ENCODE results near the gene ITGA1.
A peak's percentile ranks its signal among the peaks of the same experiment; 100 is the strongest.
"Not testable (repeated sequence)": the region's sequence is repeated elsewhere in the genome, so short reads cannot be mapped to it uniquely, and the experiment has no call there.

ITGA1 gene

GRCh38 chr5:52961274-52961681 lies 173.6 kb downstream of the ITGA1 start:
- Histone ChIP-seq H3K36me3 (replicated peaks; ENCODE audit: low read depth, low read length) (no peaks in the 10 kb centered on the region), H3K27ac (ENCODE audit: low read length) (no peak overlapping the region), H3K9ac (ENCODE audit: low read length) (no peak overlapping the region), H3K4me1 (ENCODE audit: low read length) (peaks cover 12% of the 10 kb centered on the region), H3K79me2 (ENCODE audit: low read length) (no peaks in the 10 kb centered on the region), H3K4me3 (ENCODE audit: low read length) (no peak overlapping the region), H3K9me3 (ENCODE audit: insufficient read depth, low read length) (no peaks in the 10 kb centered on the region), H2AFZ (ENCODE audit: low read depth, low read length) (no peak overlapping the region), H4K20me1 (ENCODE audit: insufficient read depth, low read length) (no peaks in the 10 kb centered on the region), H3K27me3 (ENCODE audit: low read depth, low read length) (no peaks in the 10 kb centered on the region), H3K4me2 (ENCODE audit: low read length) (no peak overlapping the region)
- TF ChIP-seq CTCF (IDR thresholded peaks at IDR 0.05; ENCODE audit: low read depth, low read length) (no peak), EZH2phosphoT487 (IDR thresholded peaks at IDR 0.05; ENCODE audit: low read depth) (no peak)

GRCh38 chr5:52963636-52964035 lies 175.9 kb downstream of the ITGA1 start:
- Histone ChIP-seq H3K9me3 (ENCODE audit: insufficient read depth, low read length) (no peaks in the 10 kb centered on the region), H3K79me2 (ENCODE audit: low read length) (no peaks in the 10 kb centered on the region), H3K27me3 (ENCODE audit: low read depth, low read length) (no peaks in the 10 kb centered on the region), H3K9ac (ENCODE audit: low read length) (no peak overlapping the region), H3K4me3 (ENCODE audit: low read length) (no peak overlapping the region), H3K36me3 (replicated peaks; ENCODE audit: low read depth, low read length) (no peaks in the 10 kb centered on the region), H4K20me1 (ENCODE audit: insufficient read depth, low read length) (no peaks in the 10 kb centered on the region), H3K4me2 (ENCODE audit: low read length) (no peak overlapping the region), H3K27ac (ENCODE audit: low read length) (no peak overlapping the region), H3K4me1 (ENCODE audit: low read length) (no peaks in the 10 kb centered on the region), H2AFZ (ENCODE audit: low read depth, low read length) (no peak overlapping the region)
- TF ChIP-seq EZH2phosphoT487 (IDR thresholded peaks at IDR 0.05; ENCODE audit: low read depth) (no peak), CTCF (IDR thresholded peaks at IDR 0.05; ENCODE audit: low read depth, low read length) (no peak)

DNA sequence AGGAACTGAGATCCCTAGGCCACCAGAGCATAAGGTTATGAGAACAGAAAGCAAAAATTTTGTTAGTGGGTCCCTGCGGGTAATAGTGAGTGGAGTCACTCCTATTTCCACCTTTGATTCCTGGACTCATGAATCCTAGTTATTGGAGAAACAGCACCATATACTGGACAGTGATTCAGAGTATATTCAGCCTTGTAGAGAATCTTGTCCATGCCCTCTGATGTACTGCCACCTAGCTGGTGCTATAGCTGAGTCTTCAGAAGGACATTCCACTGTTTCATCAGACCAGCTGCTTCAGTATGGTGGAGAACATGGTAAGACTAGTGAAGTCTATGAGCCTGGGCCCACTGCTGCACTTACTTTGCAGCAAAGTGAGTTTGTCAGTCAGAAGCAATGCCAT lies 176.4 kb downstream of the ITGA1 start:
- peak; percentile 29; the same call in 1 of the 2 replicates for TF ChIP-seq CTCF (IDR thresholded peaks at IDR 0.05; ENCODE audit: low read depth, low read length)
- no peak for TF ChIP-seq EZH2phosphoT487 (IDR thresholded peaks at IDR 0.05; ENCODE audit: low read depth)
- no peak overlapping the region for H3K27ac ChIP-seq (ENCODE audit: low read length)
- no peaks in the 10 kb centered on the region for H3K4me1 ChIP-seq (ENCODE audit: low read length)
- no peaks in the 10 kb centered on the region for H3K27me3 ChIP-seq (ENCODE audit: low read depth, low read length)
- no peaks in the 10 kb centered on the region for H4K20me1 ChIP-seq (ENCODE audit: insufficient read depth, low read length)
- H3K4me2 ChIP-seq (ENCODE audit: low read length): no peak overlapping the region
- H3K9me3 ChIP-seq (ENCODE audit: insufficient read depth, low read length): no peaks in the 10 kb centered on the region
- H2AFZ ChIP-seq (ENCODE audit: low read depth, low read length): no peak overlapping the region
- H3K4me3 ChIP-seq (ENCODE audit: low read length): no peak overlapping the region
- no peaks in the 10 kb centered on the region for H3K36me3 ChIP-seq (replicated peaks; ENCODE audit: low read depth, low read length)
- H3K9ac ChIP-seq (ENCODE audit: low read length): no peak overlapping the region
- H3K79me2 ChIP-seq (ENCODE audit: low read length): no peaks in the 10 kb centered on the region

GRCh38 chr5:52976157-52976556 lies 188.4 kb downstream of the ITGA1 start:
- not testable (repeated sequence) for H3K27ac ChIP-seq (ENCODE audit: low read length); H3K4me1 ChIP-seq (ENCODE audit: low read length); H3K4me2 ChIP-seq (ENCODE audit: low read length); H4K20me1 ChIP-seq (ENCODE audit: insufficient read depth, low read length); H2AFZ ChIP-seq (ENCODE audit: low read depth, low read length); H3K36me3 ChIP-seq (replicated peaks; ENCODE audit: low read depth, low read length); H3K9me3 ChIP-seq (ENCODE audit: insufficient read depth, low read length); H3K9ac ChIP-seq (ENCODE audit: low read length); H3K79me2 ChIP-seq (ENCODE audit: low read length); H3K4me3 ChIP-seq (ENCODE audit: low read length); H3K27me3 ChIP-seq (ENCODE audit: low read depth, low read length)
